ENCODE results near the gene IQSEC3.

- no peak for TF ChIP-seq CTCF (conservative IDR thresholded peaks at IDR 0.05)
- no peak for TF ChIP-seq ZFX (IDR thresholded peaks at IDR 0.05)
Observed at GRCh38 chr12:202081-202731, 135.6 kb downstream of the IQSEC3 start.
